ENCODE measurements around the gene P2RX1.

- TF ChIP-seq FOS (IDR thresholded peaks at IDR 0.05; ENCODE audit: low read depth, low read length) (no peak), CTCF (conservative IDR thresholded peaks at IDR 0.05; ENCODE audit: low read depth, low read length) (no peak), POLR2A (IDR thresholded peaks at IDR 0.05; ENCODE audit: low read depth, low read length) (no peak), SMC3 (IDR thresholded peaks at IDR 0.05; ENCODE audit: low read depth, low read length) (no peak), MAFK (IDR thresholded peaks at IDR 0.05; ENCODE audit: low read depth, low read length) (no peak), RFX5 (IDR thresholded peaks at IDR 0.05; ENCODE audit: low read depth, low read length) (no peak), RAD21 (IDR thresholded peaks at IDR 0.05; ENCODE audit: low read length) (no peak), RCOR1 (IDR thresholded peaks at IDR 0.05; ENCODE audit: insufficient replicate concordance, low read length) (no peak), BHLHE40 (IDR thresholded peaks at IDR 0.05; ENCODE audit: low read depth, low read length) (no peak), CEBPB (IDR thresholded peaks at IDR 0.05; ENCODE audit: low read depth, low read length) (no peak), MXI1 (IDR thresholded peaks at IDR 0.05; ENCODE audit: borderline replicate concordance, low read depth, low read length) (no peak)
- TF ChIP-seq, protein P1, sequence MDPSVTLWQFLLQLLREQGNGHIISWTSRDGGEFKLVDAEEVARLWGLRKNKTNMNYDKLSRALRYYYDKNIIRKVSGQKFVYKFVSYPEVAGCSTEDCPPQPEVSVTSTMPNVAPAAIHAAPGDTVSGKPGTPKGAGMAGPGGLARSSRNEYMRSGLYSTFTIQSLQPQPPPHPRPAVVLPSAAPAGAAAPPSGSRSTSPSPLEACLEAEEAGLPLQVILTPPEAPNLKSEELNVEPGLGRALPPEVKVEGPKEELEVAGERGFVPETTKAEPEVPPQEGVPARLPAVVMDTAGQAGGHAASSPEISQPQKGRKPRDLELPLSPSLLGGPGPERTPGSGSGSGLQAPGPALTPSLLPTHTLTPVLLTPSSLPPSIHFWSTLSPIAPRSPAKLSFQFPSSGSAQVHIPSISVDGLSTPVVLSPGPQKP (IDR thresholded peaks at IDR 0.05; ENCODE audit: borderline replicate concordance, low read depth, low read length) = no peak
These were observed 54.2 kb downstream of the P2RX1 start for GRCh38 chr17:3861761-3862681.
